ENCODE data around the gene PPFIA4. TPM values are rescaled to one million over a fixed set of nuclear protein-coding genes. Genes with fewer than 3 reads are reported as not detected.
A peak's percentile ranks its signal among the peaks of the same experiment; 100 is the strongest.
"Not testable (repeated sequence)": the region's sequence is repeated elsewhere in the genome, so short reads cannot be mapped to it uniquely, and the experiment has no call there.

Gene PPFIA4
- polyA plus RNA-seq, 4 donors = 0.27 to 1.2 (median 0.54) TPM; not detected in 1

- no peak for FAIRE-seq
- Histone ChIP-seq H3K4me1 (ENCODE audit: control insufficient read depth in 3 of 3, insufficient read depth in 2 of 3, low read depth in 1 of 3, low read length in 2 of 3) (no peaks in the 10 kb centered on the region), H3K36me3 (ENCODE audit: control insufficient read depth in 3 of 3, insufficient read depth in 2 of 3, low read depth in 1 of 3, low read length in 3 of 3) (no peaks in the 10 kb centered on the region), H3K27ac (ENCODE audit: low read depth in 1 of 3, low read length in 2 of 3) (no peak overlapping the region), H3K4me3 (ENCODE audit: low read depth in 1 of 3, low read length in 3 of 3) (no peak overlapping the region), H3K9me3 (ENCODE audit: control insufficient read depth in 2 of 2, insufficient read depth in 1 of 2, low read depth in 1 of 2, low read length in 1 of 2) (no peaks in the 10 kb centered on the region), H3K27me3 (ENCODE audit: control insufficient read depth in 3 of 3, insufficient read depth in 3 of 3, low read length in 3 of 3) (peaks cover 0 to 16% (median 3%) of the 10 kb centered on the region in 3 donors)
- no peak for DNase-seq
- 82 to 96% (median 86%) methylated on average over 2 of the region's 2 CpGs for WGBS, 3 donors
These were observed 36.4 kb upstream of the PPFIA4 start for GRCh38 chr1:202989879-202990278.

GRCh38 chr1:202991112-202991511, 35.2 kb upstream of the PPFIA4 start:
- Histone ChIP-seq H3K36me3 (ENCODE audit: control insufficient read depth in 3 of 3, insufficient read depth in 2 of 3, low read depth in 1 of 3, low read length in 3 of 3) (no peaks in the 10 kb centered on the region), H3K27ac (ENCODE audit: low read depth in 1 of 3, low read length in 2 of 3) (no peak overlapping the region), H3K27me3 (ENCODE audit: control insufficient read depth in 3 of 3, insufficient read depth in 3 of 3, low read length in 3 of 3) (peaks cover 0 to 16% (median 3%) of the 10 kb centered on the region in 3 donors), H3K4me3 (ENCODE audit: low read depth in 1 of 3, low read length in 3 of 3) (no peak overlapping the region), H3K4me1 (ENCODE audit: control insufficient read depth in 3 of 3, insufficient read depth in 2 of 3, low read depth in 1 of 3, low read length in 2 of 3) (no peaks in the 10 kb centered on the region), H3K9me3 (ENCODE audit: control insufficient read depth in 2 of 2, insufficient read depth in 1 of 2, low read depth in 1 of 2, low read length in 1 of 2) (no peaks in the 10 kb centered on the region)
- FAIRE-seq (no peak), DNase-seq (no peak)

- FAIRE-seq (no peak), DNase-seq (no peak)
- H3K36me3 ChIP-seq (ENCODE audit: control insufficient read depth in 3 of 3, insufficient read depth in 2 of 3, low read depth in 1 of 3, low read length in 3 of 3) = no peaks in the 10 kb centered on the region
- H3K27ac ChIP-seq (ENCODE audit: low read depth in 1 of 3, low read length in 2 of 3) = no peak overlapping the region
- H3K27me3 ChIP-seq (ENCODE audit: control insufficient read depth in 3 of 3, insufficient read depth in 3 of 3, low read length in 3 of 3) = peaks cover 0 to 10% (median 0%) of the 10 kb centered on the region in 3 donors
- no peaks in the 10 kb centered on the region for H3K9me3 ChIP-seq (ENCODE audit: control insufficient read depth in 2 of 2, insufficient read depth in 1 of 2, low read depth in 1 of 2, low read length in 1 of 2)
- no peaks in the 10 kb centered on the region for H3K4me1 ChIP-seq (ENCODE audit: control insufficient read depth in 3 of 3, insufficient read depth in 2 of 3, low read depth in 1 of 3, low read length in 2 of 3)
- H3K4me3 ChIP-seq (ENCODE audit: low read depth in 1 of 3, low read length in 3 of 3) = no peak overlapping the region
- 23 to 50% (median 28%) methylated on average over 3 of the region's 3 CpGs for WGBS, 3 donors
These were observed 31.5 kb upstream of the PPFIA4 start for GRCh38 chr1:202994756-202995155.

GRCh38 chr1:202998836-202999750, 27.2 kb upstream of the PPFIA4 start:
- H3K4me1 ChIP-seq (ENCODE audit: control insufficient read depth in 3 of 3, insufficient read depth in 2 of 3, low read depth in 1 of 3, low read length in 2 of 3) = no peaks in the 10 kb centered on the region
- H3K27me3 ChIP-seq (ENCODE audit: control insufficient read depth in 3 of 3, insufficient read depth in 3 of 3, low read length in 3 of 3) = peaks cover 0 to 4% (median 0%) of the 10 kb centered on the region in 3 donors
- H3K36me3 ChIP-seq (ENCODE audit: control insufficient read depth in 3 of 3, insufficient read depth in 2 of 3, low read depth in 1 of 3, low read length in 3 of 3) = no peaks in the 10 kb centered on the region
- WGBS, 3 donors = 45 to 48% (median 46%) methylated on average over 14 of the region's 14 CpGs
- H3K27ac ChIP-seq (ENCODE audit: low read depth in 1 of 3, low read length in 2 of 3) = no peak overlapping the region
- DNase-seq = peak; percentile 55 to 68
- FAIRE-seq = no peak
- no peak overlapping the region for H3K4me3 ChIP-seq (ENCODE audit: low read depth in 1 of 3, low read length in 3 of 3)
- H3K9me3 ChIP-seq (ENCODE audit: control insufficient read depth in 2 of 2, insufficient read depth in 1 of 2, low read depth in 1 of 2, low read length in 1 of 2) = no peaks in the 10 kb centered on the region

- 64 to 80% (median 72%) methylated on average over 3 of the region's 3 CpGs for WGBS, 3 donors
- no peak overlapping the region for H3K4me3 ChIP-seq (ENCODE audit: low read depth in 1 of 3, low read length in 3 of 3)
- no peak for FAIRE-seq
- no peaks in the 10 kb centered on the region for H3K36me3 ChIP-seq (ENCODE audit: control insufficient read depth in 3 of 3, insufficient read depth in 2 of 3, low read depth in 1 of 3, low read length in 3 of 3)
- no peaks in the 10 kb centered on the region for H3K9me3 ChIP-seq (ENCODE audit: control insufficient read depth in 2 of 2, insufficient read depth in 1 of 2, low read depth in 1 of 2, low read length in 1 of 2)
- peaks cover 0 to 4% (median 0%) of the 10 kb centered on the region in 3 donors for H3K27me3 ChIP-seq (ENCODE audit: control insufficient read depth in 3 of 3, insufficient read depth in 3 of 3, low read length in 3 of 3)
- no peak overlapping the region for H3K27ac ChIP-seq (ENCODE audit: low read depth in 1 of 3, low read length in 2 of 3)
- no peaks in the 10 kb centered on the region for H3K4me1 ChIP-seq (ENCODE audit: control insufficient read depth in 3 of 3, insufficient read depth in 2 of 3, low read depth in 1 of 3, low read length in 2 of 3)
- no peak for DNase-seq
These were observed 25.9 kb upstream of the PPFIA4 start for GRCh38 chr1:203000217-203000944.

GRCh38 chr1:203001986-203002385, 24.3 kb upstream of the PPFIA4 start:
- FAIRE-seq (no peak), DNase-seq (peak in 1 of 2 donors; percentile 13)

GRCh38 chr1:203002951-203003350, 23.3 kb upstream of the PPFIA4 start:
- peaks cover 0 to 8% (median 0%) of the 10 kb centered on the region in 3 donors for H3K4me1 ChIP-seq (ENCODE audit: control insufficient read depth in 3 of 3, insufficient read depth in 2 of 3, low read depth in 1 of 3, low read length in 2 of 3)
- FAIRE-seq (no peak), DNase-seq (no peak)
- 79 to 92% (median 86%) methylated on average over 1 of the region's 1 CpG for WGBS, 3 donors
- H3K27me3 ChIP-seq (ENCODE audit: control insufficient read depth in 3 of 3, insufficient read depth in 3 of 3, low read length in 3 of 3) = no peaks in the 10 kb centered on the region
- no peak overlapping the region for H3K4me3 ChIP-seq (ENCODE audit: low read depth in 1 of 3, low read length in 3 of 3)
- H3K27ac ChIP-seq (ENCODE audit: low read depth in 1 of 3, low read length in 2 of 3) = no peak overlapping the region
- H3K9me3 ChIP-seq (ENCODE audit: control insufficient read depth in 2 of 2, insufficient read depth in 1 of 2, low read depth in 1 of 2, low read length in 1 of 2) = no peaks in the 10 kb centered on the region
- H3K36me3 ChIP-seq (ENCODE audit: control insufficient read depth in 3 of 3, insufficient read depth in 2 of 3, low read depth in 1 of 3, low read length in 3 of 3) = no peaks in the 10 kb centered on the region

More at GRCh38 chr1:203001986-203002385, 24.3 kb upstream of the PPFIA4 start:
- peaks cover 0 to 2% (median 0%) of the 10 kb centered on the region in 3 donors for H3K27me3 ChIP-seq (ENCODE audit: control insufficient read depth in 3 of 3, insufficient read depth in 3 of 3, low read length in 3 of 3)
- H3K4me3 ChIP-seq (ENCODE audit: low read depth in 1 of 3, low read length in 3 of 3) = no peak overlapping the region
- H3K4me1 ChIP-seq (ENCODE audit: control insufficient read depth in 3 of 3, insufficient read depth in 2 of 3, low read depth in 1 of 3, low read length in 2 of 3) = peaks cover 0 to 8% (median 0%) of the 10 kb centered on the region in 3 donors
- H3K27ac ChIP-seq (ENCODE audit: low read depth in 1 of 3, low read length in 2 of 3) = no peak overlapping the region
- H3K9me3 ChIP-seq (ENCODE audit: control insufficient read depth in 2 of 2, insufficient read depth in 1 of 2, low read depth in 1 of 2, low read length in 1 of 2) = no peaks in the 10 kb centered on the region
- H3K36me3 ChIP-seq (ENCODE audit: control insufficient read depth in 3 of 3, insufficient read depth in 2 of 3, low read depth in 1 of 3, low read length in 3 of 3) = no peaks in the 10 kb centered on the region
- 41 to 71% (median 66%) methylated on average over 9 of the region's 9 CpGs for WGBS, 3 donors

GRCh38 chr1:203005395-203006142, 20.7 kb upstream of the PPFIA4 start:
- H3K9me3 ChIP-seq (ENCODE audit: control insufficient read depth in 2 of 2, insufficient read depth in 1 of 2, low read depth in 1 of 2, low read length in 1 of 2); H3K4me3 ChIP-seq (ENCODE audit: low read depth in 1 of 3, low read length in 3 of 3); FAIRE-seq; H3K27me3 ChIP-seq (ENCODE audit: control insufficient read depth in 3 of 3, insufficient read depth in 3 of 3, low read length in 3 of 3); H3K36me3 ChIP-seq (ENCODE audit: control insufficient read depth in 3 of 3, insufficient read depth in 2 of 3, low read depth in 1 of 3, low read length in 3 of 3): not testable (repeated sequence)
- 58 to 64% (median 64%) methylated on average over 17 of the region's 17 CpGs for WGBS, 3 donors
- H3K27ac ChIP-seq (ENCODE audit: low read depth in 1 of 3, low read length in 2 of 3) = peak overlapping the region in 2 of 3 donors; percentile 87 to 88
- peaks cover 0 to 15% (median 12%) of the 10 kb centered on the region in 3 donors for H3K4me1 ChIP-seq (ENCODE audit: control insufficient read depth in 3 of 3, insufficient read depth in 2 of 3, low read depth in 1 of 3, low read length in 2 of 3)
- DNase-seq = peak in 1 of 2 donors; percentile 28
